HG03565 (cell line): ENCODE measurements around the gene IL17RB.

Experiments used
- ATAC-seq: cut with Tn5 transposase; IDR thresholded peaks from one replicate; pipeline ENCODE4 v1.9.1; 2021; ENCODE audit warnings: mild to moderate bottlenecking, moderate library complexity; ENCODE audit not compliant: unreplicated experiment

Gene IL17RB

DNA sequence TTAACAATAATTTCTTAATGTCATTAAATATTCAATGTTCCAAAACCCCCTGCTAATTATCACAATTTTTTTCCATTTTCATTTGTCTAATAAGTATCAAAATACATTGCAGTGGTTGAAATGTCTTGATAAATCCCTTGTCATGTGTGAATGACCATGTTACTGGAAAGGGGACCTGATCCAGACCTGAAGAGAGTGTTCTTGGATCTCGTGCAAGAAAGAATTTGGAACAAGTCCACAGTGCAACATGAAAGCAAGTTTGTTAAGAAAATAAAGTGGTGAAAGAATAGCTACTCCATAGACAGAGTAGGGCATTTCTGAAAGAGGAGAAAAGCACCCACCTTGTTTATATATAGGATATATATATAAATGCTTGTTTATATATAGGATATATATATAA lies 55.7 kb downstream of the IL17RB start:
- no peak for ATAC-seq

DNA sequence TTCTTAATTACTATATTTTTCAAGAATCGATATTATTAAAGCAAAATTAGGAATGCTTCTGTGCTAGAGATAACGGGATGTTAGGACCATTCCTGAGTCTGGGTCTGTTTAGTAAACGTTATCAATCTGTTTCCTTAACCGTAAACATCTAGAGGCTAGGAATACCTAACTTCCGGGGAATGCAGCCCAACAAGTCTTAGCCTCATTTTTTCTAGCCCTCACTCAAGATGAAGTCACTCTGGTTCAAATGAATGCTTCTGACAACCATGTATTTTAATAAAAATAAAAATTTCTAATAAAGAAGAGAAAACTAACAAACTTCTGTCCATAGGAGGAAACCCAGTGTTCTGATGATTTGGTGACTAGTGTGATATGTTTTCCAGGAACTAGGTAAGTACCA lies 56.3 kb downstream of the IL17RB start:
- ATAC-seq = no peak

DNA sequence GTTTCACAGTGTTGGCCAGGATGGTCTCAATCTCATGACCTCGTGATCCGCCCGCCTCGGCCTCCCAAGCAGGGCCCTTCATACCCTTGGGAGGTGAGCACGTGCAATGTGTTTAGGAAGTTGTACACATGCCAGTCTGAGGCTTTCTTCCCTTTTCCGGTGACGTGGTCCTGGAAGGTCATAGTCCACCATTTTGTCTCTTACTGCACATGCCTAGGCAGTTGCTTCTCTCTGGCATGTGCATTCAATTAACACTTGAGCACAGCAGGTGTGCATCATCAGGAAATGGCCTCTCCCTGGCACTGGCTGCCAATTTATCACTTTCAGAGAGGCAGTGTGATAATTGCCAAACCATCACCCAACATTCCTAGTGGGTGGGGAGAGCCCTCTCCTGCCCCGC lies 67.0 kb downstream of the IL17RB start:
- ATAC-seq = no peak
